ENCODE data around the gene KMT5C.
"Not testable (repeated sequence)": the region's sequence is repeated elsewhere in the genome, so short reads cannot be mapped to it uniquely, and the experiment has no call there.

Gene KMT5C

GRCh38 chr19:55320844-55321419, 18.7 kb upstream of the KMT5C start:
- DNase-seq = no peak

- no peak for DNase-seq
Observed at GRCh38 chr19:55321466-55322137, 18.1 kb upstream of the KMT5C start.

- DNase-seq = no peak
Observed at GRCh38 chr19:55322204-55322885, 17.3 kb upstream of the KMT5C start.

- no peak for DNase-seq
Observed at GRCh38 chr19:55324662-55325061, 15.0 kb upstream of the KMT5C start.

GRCh38 chr19:55325172-55325571, 14.5 kb upstream of the KMT5C start, which contains the start of gene TMEM150B:
Gene TMEM150B (minus strand): TSS chr19:55325341. CDS start chr19:55321036, 4,305 bp downstream.
- no peak for DNase-seq

GRCh38 chr19:55328774-55329318, 10.8 kb upstream of the KMT5C start:
- DNase-seq = not testable (repeated sequence)

- not testable (repeated sequence) for DNase-seq
Observed at GRCh38 chr19:55329791-55330190, 9.9 kb upstream of the KMT5C start.

- DNase-seq = no peak
Observed at GRCh38 chr19:55333870-55334269, 5.8 kb upstream of the KMT5C start.

GRCh38 chr19:55336101-55336500, 3.6 kb upstream of the KMT5C start:
- DNase-seq = no peak

- DNase-seq = no peak
Observed at GRCh38 chr19:55339889-55340783, 460 bp downstream of the KMT5C start.

GRCh38 chr19:55340784-55341147, 1.1 kb downstream of the KMT5C start:
- DNase-seq = no peak

- DNase-seq = peak; percentile 63
Observed at GRCh38 chr19:55341171-55341588, 1.5 kb downstream of the KMT5C start.

- no peak for DNase-seq
Observed at GRCh38 chr19:55341595-55342531, 2.2 kb downstream of the KMT5C start.

- peak; percentile 41 for DNase-seq
Observed at GRCh38 chr19:55344444-55344843, 4.8 kb downstream of the KMT5C start.

- no peak for DNase-seq
Observed at GRCh38 chr19:55345101-55345817, 5.6 kb downstream of the KMT5C start.

GRCh38 chr19:55345818-55346724, 6.4 kb downstream of the KMT5C start:
- no peak for DNase-seq

GRCh38 chr19:55346725-55347441, 7.2 kb downstream of the KMT5C start:
- DNase-seq = no peak

- DNase-seq = no peak
Observed at GRCh38 chr19:55347442-55348009, 7.8 kb downstream of the KMT5C start.

All from NCI-H1092 (cell line).